HepG2 (cell line): ENCODE measurements around the gene PLEKHH1. TPM values are rescaled to one million over a fixed set of nuclear protein-coding genes. Genes with fewer than 3 reads are reported as not detected.
A peak's percentile ranks its signal among the peaks of the same experiment; 100 is the strongest.

Source experiments
- CCDC6 ChIP-seq: sonication (generic); formaldehyde crosslinking; IDR thresholded peaks from 2 replicates; pipeline ENCODE4 v1.8.1; 2022; ENCODE audit warnings: mild to moderate bottlenecking, missing genetic modification reagents, moderate library complexity
- CENPX ChIP-seq: sonication (generic); formaldehyde crosslinking; IDR thresholded peaks from 2 replicates; pipeline ENCODE4 v1.9.0; 2021; ENCODE audit warnings: mild to moderate bottlenecking, missing genetic modification reagents, moderate library complexity
- FOXO1 ChIP-seq: sonication (generic); formaldehyde crosslinking; IDR thresholded peaks from 2 replicates; pipeline ENCODE4 v1.4.0; 2020; ENCODE audit warnings: missing genetic modification reagents
- GZF1 ChIP-seq: sonication (generic); formaldehyde crosslinking; IDR thresholded peaks from 2 replicates; pipeline ENCODE4 v1.5.1; 2020; ENCODE audit warnings: mild to moderate bottlenecking, missing genetic modification reagents
- ISL2 ChIP-seq: sonication (generic); formaldehyde crosslinking; IDR thresholded peaks from 2 replicates; pipeline ENCODE4 v1.5.0; 2020; ENCODE audit warnings: missing genetic modification reagents
- JUND ChIP-seq: sonication (generic); formaldehyde crosslinking; IDR thresholded peaks from 2 replicates; pipeline ENCODE4 v1.8.0; 2022; ENCODE audit warnings: mild to moderate bottlenecking, missing genetic modification reagents
- ONECUT2 ChIP-seq: sonication (generic); formaldehyde crosslinking; IDR thresholded peaks from 2 replicates; pipeline ENCODE4 v1.4.0; 2020; ENCODE audit warnings: missing genetic modification reagents
- SALL2 ChIP-seq: sonication (generic); formaldehyde crosslinking; IDR thresholded peaks from 2 replicates; pipeline ENCODE4 v1.8.1; 2023; ENCODE audit warnings: mild to moderate bottlenecking, missing genetic modification reagents, inconsistent platforms
- ZBTB42 ChIP-seq: sonication (generic); formaldehyde crosslinking; IDR thresholded peaks from 2 replicates; pipeline ENCODE4 v1.5.0; 2020; ENCODE audit warnings: mild to moderate bottlenecking, missing genetic modification reagents
- ZFP1 ChIP-seq: IDR thresholded peaks from 2 replicates; pipeline ENCODE4 v1.6.1; 2016
- ZNF121 ChIP-seq: sonication (generic); formaldehyde crosslinking; IDR thresholded peaks from 2 replicates; pipeline ENCODE4 v1.5.0; 2020; ENCODE audit warnings: mild to moderate bottlenecking, missing genetic modification reagents
- ZNF354B ChIP-seq: sonication (generic); formaldehyde crosslinking; IDR thresholded peaks from 2 replicates; pipeline ENCODE4 v1.8.0; 2022; ENCODE audit warnings: mild to moderate bottlenecking, missing genetic modification reagents
- ZNF564 ChIP-seq: sonication (generic); formaldehyde crosslinking; IDR thresholded peaks from 2 replicates; pipeline ENCODE4 v1.8.1; 2023; ENCODE audit warnings: mild to moderate bottlenecking, missing genetic modification reagents
- ZNF747 ChIP-seq: sonication (generic); formaldehyde crosslinking; IDR thresholded peaks from 2 replicates; pipeline ENCODE4 v1.8.1; 2023; ENCODE audit warnings: missing genetic modification reagents, mild to moderate bottlenecking, borderline replicate concordance
- ZNF879 ChIP-seq: sonication (generic); formaldehyde crosslinking; IDR thresholded peaks from 2 replicates; pipeline ENCODE4 v1.8.1; 2023; ENCODE audit warnings: missing genetic modification reagents
- ZSCAN30 ChIP-seq: sonication (generic); formaldehyde crosslinking; IDR thresholded peaks from 2 replicates; pipeline ENCODE4 v1.5.0; 2020; ENCODE audit warnings: mild to moderate bottlenecking, missing genetic modification reagents
- ZSCAN9 ChIP-seq: IDR thresholded peaks from 2 replicates; pipeline ENCODE4 v1.6.1; 2016; ENCODE audit warnings: borderline replicate concordance
- polyA plus RNA-seq, 8 experiments: library from polyadenylated mRNA; depleted of rRNA in 3 of 8; stranded (reverse) in 7 of 8; unstranded in 1 of 8; fragments of >200 nt; fragmentation: Illumina TruSeq in 4 of 8; extraction: Trizol in 4 of 8; gene quantifications; 2 replicates each; pipeline versions ENCODE4 v1.2.1 to v1.2.3, GENCODE V29; 2011 to 2016; ENCODE audit warnings: low read depth in 4 of 8, missing spikeins in 1 of 8, mixed read lengths in 1 of 8; ENCODE audit not compliant: insufficient read depth in 1 of 8
- total RNA-seq, 5 experiments: library from RNA; depleted of rRNA; stranded (reverse); fragments of >200 nt; fragmentation: Illumina TruSeq; extraction: Trizol; gene quantifications; 2 replicates each; pipeline ENCODE4 v1.2.3, GENCODE V29; 2016; ENCODE audit warnings: low read depth in 1 of 5
- TF ChIP-seq, protein P1 (sequence below): sonication (generic); formaldehyde crosslinking; IDR thresholded peaks from 2 replicates; pipeline ENCODE4 v1.8.0; 2023; ENCODE audit warnings: mild to moderate bottlenecking, missing genetic modification reagents
- TF ChIP-seq, protein P2 (sequence below): sonication (generic); formaldehyde crosslinking; IDR thresholded peaks from 2 replicates; pipeline ENCODE4 v1.9.0; 2021; ENCODE audit warnings: missing genetic modification reagents, borderline replicate concordance
- TF ChIP-seq, protein P3 (sequence below): IDR thresholded peaks from 2 replicates; pipeline ENCODE4 v1.6.1; 2016; ENCODE audit warnings: low read depth
- TF ChIP-seq, protein P4 (sequence below): sonication (generic); formaldehyde crosslinking; IDR thresholded peaks from 2 replicates; pipeline ENCODE4 v1.4.0; 2020; ENCODE audit warnings: missing genetic modification reagents, low read depth, mild to moderate bottlenecking, borderline replicate concordance
- TF ChIP-seq, protein P5 (sequence below): sonication (generic); formaldehyde crosslinking; IDR thresholded peaks from 2 replicates; pipeline ENCODE4 v1.4.0; 2020; ENCODE audit warnings: mild to moderate bottlenecking, missing genetic modification reagents

The PLEKHH1 gene
- total and polyA plus RNA-seq, 2 of the 13 experiments (the other 11 are each of a cell fraction or from before 2014, with no cell fraction given) = 8.6 to 15.8 TPM

DNA sequence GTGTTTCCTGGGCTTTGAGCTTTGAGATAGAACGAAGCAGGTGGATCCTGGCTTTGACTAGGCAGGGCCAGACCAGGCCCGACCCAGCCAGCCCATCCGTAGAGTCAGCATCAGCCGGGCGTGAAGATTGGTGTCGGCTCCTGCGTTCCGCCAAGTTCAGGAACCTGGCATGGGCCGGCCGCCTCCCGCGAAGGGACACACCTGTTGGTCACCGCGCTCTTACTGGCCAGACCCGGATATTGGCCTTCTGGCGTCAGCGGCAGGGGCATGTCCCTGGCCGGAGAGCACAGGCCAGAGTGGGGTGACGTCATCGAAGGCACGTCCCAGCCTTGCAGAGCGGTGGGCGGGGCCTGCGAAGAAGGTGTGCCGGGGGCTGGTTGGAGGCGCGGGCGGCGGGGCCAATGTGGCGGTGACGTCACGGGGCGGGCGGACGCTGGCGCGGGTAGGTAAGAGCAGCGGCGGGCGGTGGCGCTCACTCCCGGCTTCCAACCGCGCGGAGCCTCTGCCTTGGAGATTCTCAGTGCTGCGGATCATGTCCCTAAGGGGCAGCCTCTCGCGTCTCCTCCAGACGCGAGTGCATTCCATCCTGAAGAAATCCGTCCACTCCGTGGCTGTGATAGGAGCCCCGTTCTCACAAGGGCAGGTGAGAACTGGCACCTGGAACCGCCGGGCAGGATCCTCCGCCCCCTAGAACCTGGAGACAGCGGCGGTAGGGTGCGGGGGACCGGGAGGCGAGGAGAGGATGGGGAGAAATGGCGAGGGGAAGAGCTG is 86.5 kb downstream of the PLEKHH1 start, which contains the start of gene ARG2 (continued):
- TF ChIP-seq, protein P1, sequence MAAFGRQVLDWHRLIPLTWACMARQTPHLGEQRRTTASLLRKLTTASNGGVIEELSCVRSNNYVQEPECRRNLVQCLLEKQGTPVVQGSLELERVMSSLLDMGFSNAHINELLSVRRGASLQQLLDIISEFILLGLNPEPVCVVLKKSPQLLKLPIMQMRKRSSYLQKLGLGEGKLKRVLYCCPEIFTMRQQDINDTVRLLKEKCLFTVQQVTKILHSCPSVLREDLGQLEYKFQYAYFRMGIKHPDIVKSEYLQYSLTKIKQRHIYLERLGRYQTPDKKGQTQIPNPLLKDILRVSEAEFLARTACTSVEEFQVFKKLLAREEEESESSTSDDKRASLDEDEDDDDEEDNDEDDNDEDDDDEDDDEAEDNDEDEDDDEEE = peak; percentile 54; the same call in 1 of the 2 replicates
- TF ChIP-seq ZNF564 (CRISPR knock-in tag) (0 out of 2 replicates have a peak, but pooled peaks have one; percentile 47), ZBTB42 (CRISPR knock-in tag) (no peak), ZNF879 (CRISPR knock-in tag) (no peak), CCDC6 (CRISPR knock-in tag) (peak; percentile 33; the same call in 1 of the 2 replicates), ISL2 (CRISPR knock-in tag) (no peak), ZNF121 (CRISPR knock-in tag) (no peak), ZFP1 (peak; percentile 49; the same call in 1 of the 2 replicates), JUND (peak; percentile 96), ZNF354B (CRISPR knock-in tag) (no peak), ZSCAN30 (CRISPR knock-in tag) (no peak), GZF1 (CRISPR knock-in tag) (no peak), CENPX (CRISPR knock-in tag) (no peak), ZSCAN9 (CRISPR knock-in tag) (peak; percentile 69; the same call in 1 of the 2 replicates), ZNF747 (CRISPR knock-in tag) (peak; percentile 75; the same call in 1 of the 2 replicates), ONECUT2 (CRISPR knock-in tag) (no peak), FOXO1 (CRISPR knock-in tag) (peak; percentile 47; the same call in 1 of the 2 replicates), SALL2 (CRISPR knock-in tag) (no peak; the same call in 1 of the 2 replicates)
- TF ChIP-seq, protein P2, sequence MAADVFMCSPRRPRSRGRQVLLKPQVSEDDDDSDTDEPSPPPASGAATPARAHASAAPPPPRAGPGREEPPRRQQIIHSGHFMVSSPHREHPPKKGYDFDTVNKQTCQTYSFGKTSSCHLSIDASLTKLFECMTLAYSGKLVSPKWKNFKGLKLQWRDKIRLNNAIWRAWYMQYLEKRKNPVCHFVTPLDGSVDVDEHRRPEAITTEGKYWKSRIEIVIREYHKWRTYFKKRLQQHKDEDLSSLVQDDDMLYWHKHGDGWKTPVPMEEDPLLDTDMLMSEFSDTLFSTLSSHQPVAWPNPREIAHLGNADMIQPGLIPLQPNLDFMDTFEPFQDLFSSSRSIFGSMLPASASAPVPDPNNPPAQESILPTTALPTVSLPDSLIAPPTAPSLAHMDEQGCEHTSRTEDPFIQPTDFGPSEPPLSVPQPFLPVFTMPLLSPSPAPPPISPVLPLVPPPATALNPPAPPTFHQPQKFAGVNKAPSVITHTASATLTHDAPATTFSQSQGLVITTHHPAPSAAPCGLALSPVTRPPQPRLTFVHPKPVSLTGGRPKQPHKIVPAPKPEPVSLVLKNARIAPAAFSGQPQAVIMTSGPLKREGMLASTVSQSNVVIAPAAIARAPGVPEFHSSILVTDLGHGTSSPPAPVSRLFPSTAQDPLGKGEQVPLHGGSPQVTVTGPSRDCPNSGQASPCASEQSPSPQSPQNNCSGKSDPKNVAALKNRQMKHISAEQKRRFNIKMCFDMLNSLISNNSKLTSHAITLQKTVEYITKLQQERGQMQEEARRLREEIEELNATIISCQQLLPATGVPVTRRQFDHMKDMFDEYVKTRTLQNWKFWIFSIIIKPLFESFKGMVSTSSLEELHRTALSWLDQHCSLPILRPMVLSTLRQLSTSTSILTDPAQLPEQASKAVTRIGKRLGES (CRISPR knock-in tag) = no peak
- TF ChIP-seq, protein P3, sequence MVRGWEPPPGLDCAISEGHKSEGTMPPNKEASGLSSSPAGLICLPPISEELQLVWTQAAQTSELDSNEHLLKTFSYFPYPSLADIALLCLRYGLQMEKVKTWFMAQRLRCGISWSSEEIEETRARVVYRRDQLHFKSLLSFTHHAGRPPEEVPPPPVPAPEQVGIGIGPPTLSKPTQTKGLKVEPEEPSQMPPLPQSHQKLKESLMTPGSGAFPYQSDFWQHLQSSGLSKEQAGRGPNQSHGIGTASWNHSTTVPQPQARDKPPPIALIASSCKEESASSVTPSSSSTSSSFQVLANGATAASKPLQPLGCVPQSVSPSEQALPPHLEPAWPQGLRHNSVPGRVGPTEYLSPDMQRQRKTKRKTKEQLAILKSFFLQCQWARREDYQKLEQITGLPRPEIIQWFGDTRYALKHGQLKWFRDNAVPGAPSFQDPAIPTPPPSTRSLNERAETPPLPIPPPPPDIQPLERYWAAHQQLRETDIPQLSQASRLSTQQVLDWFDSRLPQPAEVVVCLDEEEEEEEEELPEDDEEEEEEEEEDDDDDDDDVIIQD (CRISPR knock-in tag) = peak; percentile 91
- TF ChIP-seq, protein P4, sequence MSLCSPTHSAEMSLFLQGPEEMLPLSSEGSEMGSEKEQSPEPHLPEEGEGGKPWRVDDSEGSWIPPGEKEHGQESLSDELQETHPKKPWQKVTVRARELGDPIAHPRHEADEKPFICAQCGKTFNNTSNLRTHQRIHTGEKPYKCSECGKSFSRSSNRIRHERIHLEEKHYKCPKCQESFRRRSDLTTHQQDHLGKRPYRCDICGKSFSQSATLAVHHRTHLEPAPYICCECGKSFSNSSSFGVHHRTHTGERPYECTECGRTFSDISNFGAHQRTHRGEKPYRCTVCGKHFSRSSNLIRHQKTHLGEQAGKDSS = no peak
- TF ChIP-seq, protein P5, sequence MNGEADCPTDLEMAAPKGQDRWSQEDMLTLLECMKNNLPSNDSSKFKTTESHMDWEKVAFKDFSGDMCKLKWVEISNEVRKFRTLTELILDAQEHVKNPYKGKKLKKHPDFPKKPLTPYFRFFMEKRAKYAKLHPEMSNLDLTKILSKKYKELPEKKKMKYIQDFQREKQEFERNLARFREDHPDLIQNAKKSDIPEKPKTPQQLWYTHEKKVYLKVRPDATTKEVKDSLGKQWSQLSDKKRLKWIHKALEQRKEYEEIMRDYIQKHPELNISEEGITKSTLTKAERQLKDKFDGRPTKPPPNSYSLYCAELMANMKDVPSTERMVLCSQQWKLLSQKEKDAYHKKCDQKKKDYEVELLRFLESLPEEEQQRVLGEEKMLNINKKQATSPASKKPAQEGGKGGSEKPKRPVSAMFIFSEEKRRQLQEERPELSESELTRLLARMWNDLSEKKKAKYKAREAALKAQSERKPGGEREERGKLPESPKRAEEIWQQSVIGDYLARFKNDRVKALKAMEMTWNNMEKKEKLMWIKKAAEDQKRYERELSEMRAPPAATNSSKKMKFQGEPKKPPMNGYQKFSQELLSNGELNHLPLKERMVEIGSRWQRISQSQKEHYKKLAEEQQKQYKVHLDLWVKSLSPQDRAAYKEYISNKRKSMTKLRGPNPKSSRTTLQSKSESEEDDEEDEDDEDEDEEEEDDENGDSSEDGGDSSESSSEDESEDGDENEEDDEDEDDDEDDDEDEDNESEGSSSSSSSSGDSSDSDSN (CRISPR knock-in tag) = peak; percentile 78
